ENCODE measurements around the gene SECISBP2. TPM values are rescaled to one million over a fixed set of nuclear protein-coding genes. Genes with fewer than 3 reads are reported as not detected.

The SECISBP2 gene
- total and polyA plus RNA-seq, 2 of the 13 experiments (the other 11 are each of a cell fraction or from before 2014, with no cell fraction given) = 32.4 to 38.0 TPM

GRCh38 chr9:89357331-89358197 lies 39.3 kb downstream of the SECISBP2 start (continued):
- TF ChIP-seq ZNF784 (CRISPR knock-in tag; IDR thresholded peaks at IDR 0.05; ENCODE audit: borderline replicate concordance) (peak; percentile 73; the same call in 1 of the 2 replicates), CREM (IDR thresholded peaks at IDR 0.05) (peak; percentile 78), CREM (CRISPR knock-in tag; IDR thresholded peaks at IDR 0.05) (no peak), ATF7-NPFF (CRISPR knock-in tag; IDR thresholded peaks at IDR 0.05; ENCODE audit: low read depth) (0 out of 2 replicates have a peak, but pooled peaks have one; percentile 39), KLF6 (CRISPR knock-in tag; IDR thresholded peaks at IDR 0.05) (peak; percentile 78; the same call in 1 of the 2 replicates), ZBTB21 (CRISPR knock-in tag; IDR thresholded peaks at IDR 0.05) (peak; percentile 63), JUNB (CRISPR knock-in tag; IDR thresholded peaks at IDR 0.05; ENCODE audit: borderline replicate concordance) (peak; percentile 75; the same call in 1 of the 2 replicates), HIVEP1 (CRISPR knock-in tag; IDR thresholded peaks at IDR 0.05) (0 out of 2 replicates have a peak, but pooled peaks have one; percentile 23), PHF8 (CRISPR knock-in tag; IDR thresholded peaks at IDR 0.05) (peak; percentile 44), RERE (CRISPR knock-in tag; IDR thresholded peaks at IDR 0.05; ENCODE audit: low read depth) (peak; percentile 95), HNRNPL (IDR thresholded peaks at IDR 0.05; ENCODE audit: low read depth, low read length) (no peak), GATAD1 (CRISPR knock-in tag; IDR thresholded peaks at IDR 0.05) (peak; percentile 70), ZNF44 (CRISPR knock-in tag; IDR thresholded peaks at IDR 0.05) (peak; percentile 68; the same call in 1 of the 2 replicates), ZNF292 (CRISPR knock-in tag; IDR thresholded peaks at IDR 0.05; ENCODE audit: borderline replicate concordance, low read depth) (peak; percentile 98), ZNF335 (CRISPR knock-in tag; IDR thresholded peaks at IDR 0.05) (0 out of 2 replicates have a peak, but pooled peaks have one; percentile 59), NBN (conservative IDR thresholded peaks at IDR 0.05) (no peak), KAT8 (CRISPR knock-in tag; IDR thresholded peaks at IDR 0.05) (peak; percentile 80), SP140L (CRISPR knock-in tag; IDR thresholded peaks at IDR 0.05; ENCODE audit: borderline replicate concordance) (0 out of 2 replicates have a peak, but pooled peaks have one; percentile 48)
- TF ChIP-seq, protein P1, sequence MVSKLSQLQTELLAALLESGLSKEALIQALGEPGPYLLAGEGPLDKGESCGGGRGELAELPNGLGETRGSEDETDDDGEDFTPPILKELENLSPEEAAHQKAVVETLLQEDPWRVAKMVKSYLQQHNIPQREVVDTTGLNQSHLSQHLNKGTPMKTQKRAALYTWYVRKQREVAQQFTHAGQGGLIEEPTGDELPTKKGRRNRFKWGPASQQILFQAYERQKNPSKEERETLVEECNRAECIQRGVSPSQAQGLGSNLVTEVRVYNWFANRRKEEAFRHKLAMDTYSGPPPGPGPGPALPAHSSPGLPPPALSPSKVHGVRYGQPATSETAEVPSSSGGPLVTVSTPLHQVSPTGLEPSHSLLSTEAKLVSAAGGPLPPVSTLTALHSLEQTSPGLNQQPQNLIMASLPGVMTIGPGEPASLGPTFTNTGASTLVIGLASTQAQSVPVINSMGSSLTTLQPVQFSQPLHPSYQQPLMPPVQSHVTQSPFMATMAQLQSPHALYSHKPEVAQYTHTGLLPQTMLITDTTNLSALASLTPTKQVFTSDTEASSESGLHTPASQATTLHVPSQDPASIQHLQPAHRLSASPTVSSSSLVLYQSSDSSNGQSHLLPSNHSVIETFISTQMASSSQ (IDR thresholded peaks at IDR 0.05; ENCODE audit: low read depth) = peak; percentile 62; the same call in 1 of the 2 replicates
- TF ChIP-seq, protein P1 (CRISPR knock-in tag; IDR thresholded peaks at IDR 0.05; ENCODE audit: borderline replicate concordance) = peak; percentile 41; the same call in 1 of the 2 replicates
